Activated effector memory CD4-positive, alpha-beta T cell treated with Interleukin-2 at 50 U/mL for 16 hours (primary cell): Measurements from ENCODE around the gene SPOP.
"Not testable (repeated sequence)": the region's sequence is repeated elsewhere in the genome, so short reads cannot be mapped to it uniquely, and the experiment has no call there.

ENCODE experiments used
- DNase-seq: peaks from one replicate; pipeline ENCODE4 v3.0.0-alpha.2; 2020

Gene SPOP

DNA sequence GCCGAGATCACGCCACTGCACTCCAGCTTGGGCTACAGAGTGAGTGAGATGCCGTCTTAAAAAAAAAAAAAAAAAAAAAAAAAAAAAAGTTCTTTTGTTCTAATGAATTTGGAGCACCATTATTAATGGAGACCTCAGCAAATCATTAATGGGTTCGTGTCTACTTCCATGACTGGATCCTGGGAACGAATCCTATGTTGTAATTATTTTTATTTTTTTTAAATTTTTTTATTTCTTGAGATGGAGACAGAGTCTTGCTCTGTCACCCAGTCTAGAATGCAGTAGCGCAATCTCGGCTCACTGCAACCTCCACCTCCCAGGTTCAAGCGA is 30.7 kb downstream of the SPOP start:
- DNase-seq = no peak

GRCh38 chr17:49646391-49647255 is 31.3 kb downstream of the SPOP start:
- DNase-seq = no peak

GRCh38 chr17:49646056-49646390 is 31.9 kb downstream of the SPOP start:
- not testable (repeated sequence) for DNase-seq

- no peak for DNase-seq
Measured at GRCh38 chr17:49645654-49646053, 32.2 kb downstream of the SPOP start.

DNA sequence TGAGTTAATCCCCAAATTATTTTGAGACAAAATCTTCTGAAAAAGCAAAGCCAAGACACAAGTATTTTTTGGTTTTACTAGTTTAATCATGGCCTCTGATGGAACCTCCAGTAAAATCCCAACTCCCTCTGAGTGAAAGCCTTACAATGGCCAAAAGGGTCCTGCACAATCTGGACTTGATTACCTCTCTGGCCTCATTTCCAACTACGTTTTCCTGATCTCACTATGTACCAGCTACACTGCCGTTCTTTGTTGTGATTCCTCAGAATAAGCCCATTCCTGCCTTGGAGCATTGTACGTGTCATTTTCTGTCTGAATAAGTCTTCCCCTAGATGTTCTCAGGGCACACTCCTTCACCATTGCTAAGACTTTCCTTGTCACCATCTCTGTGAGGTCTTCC is 37.3 kb downstream of the SPOP start:
- DNase-seq = no peak

DNA sequence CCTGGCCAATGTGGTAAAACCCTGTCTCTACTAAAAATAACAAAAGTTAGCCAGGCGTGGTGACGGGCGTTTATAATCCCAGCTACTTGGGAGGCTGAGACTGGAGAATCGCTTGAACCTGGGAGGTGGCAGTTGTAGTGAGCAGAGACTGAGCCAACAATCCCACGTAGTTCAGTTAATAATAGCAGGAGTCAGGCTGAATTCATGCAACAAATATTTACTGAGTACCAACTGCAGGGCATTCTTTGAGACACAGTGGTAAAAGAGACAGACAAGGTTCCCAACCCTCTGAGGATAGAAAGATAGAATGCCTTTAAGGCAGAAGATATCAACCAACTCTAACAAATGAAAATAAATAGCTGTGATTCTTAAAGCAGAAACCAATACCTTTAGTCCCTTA is 39.1 kb downstream of the SPOP start:
- DNase-seq = no peak

GRCh38 chr17:49637739-49638138 is 40.2 kb downstream of the SPOP start:
- DNase-seq = no peak

DNA sequence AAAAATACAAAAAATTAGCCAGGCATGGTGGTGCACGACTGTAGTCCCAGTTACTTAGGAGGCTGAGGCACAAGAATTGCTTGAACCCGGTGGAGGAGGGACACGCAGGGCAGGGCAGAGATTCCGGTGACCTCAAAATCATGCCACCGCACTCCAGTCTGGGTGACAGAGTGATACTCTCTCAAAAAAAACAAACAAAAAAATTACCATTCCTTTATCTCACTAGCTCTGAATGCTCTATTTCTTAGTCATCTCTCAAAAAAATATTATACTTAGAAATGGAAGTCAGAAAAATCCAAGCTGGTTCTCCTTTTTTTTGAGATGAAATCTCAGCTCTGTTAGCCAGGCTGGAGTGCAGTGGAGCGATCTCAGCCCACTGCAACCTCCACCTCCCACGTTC is 40.8 kb downstream of the SPOP start:
- DNase-seq = no peak

GRCh38 chr17:49635121-49635520 is 42.8 kb downstream of the SPOP start:
- DNase-seq = no peak

- no peak for DNase-seq
Measured at GRCh38 chr17:49634485-49634860, 43.4 kb downstream of the SPOP start.

DNA sequence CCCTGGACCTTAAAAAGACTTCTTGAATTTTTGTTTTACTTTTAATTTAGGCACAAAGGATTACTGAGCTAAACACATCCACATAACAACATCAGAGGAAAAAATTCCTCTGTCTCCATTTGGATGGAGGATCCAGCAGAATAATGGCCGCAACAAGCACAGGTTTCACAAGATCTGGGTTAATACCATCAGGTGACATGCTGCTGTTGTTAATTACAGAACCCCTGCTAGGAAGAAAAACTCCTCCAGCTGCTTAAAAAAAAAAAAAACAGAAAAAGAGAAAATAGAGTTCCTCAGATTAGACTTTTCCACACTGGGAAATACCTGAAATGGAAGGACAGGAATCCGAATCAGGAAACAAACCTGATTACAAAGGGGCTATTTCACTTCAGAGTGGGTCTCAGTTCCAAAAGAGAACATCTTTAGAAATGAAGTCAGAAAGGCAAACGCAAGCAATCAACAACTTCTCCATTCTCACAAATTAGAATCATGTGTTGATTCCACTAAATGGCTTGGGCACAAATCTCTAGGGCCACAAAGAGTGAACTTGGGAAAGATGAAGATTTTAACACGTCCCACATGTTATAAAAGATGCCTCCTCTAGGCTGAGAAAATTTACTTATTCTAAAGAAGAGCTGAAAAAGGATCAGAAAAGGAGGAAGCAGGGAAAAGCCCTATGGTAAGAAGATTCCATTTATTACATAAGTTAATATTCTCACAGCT is 44.0 kb downstream of the SPOP start:
- DNase-seq = no peak

DNA sequence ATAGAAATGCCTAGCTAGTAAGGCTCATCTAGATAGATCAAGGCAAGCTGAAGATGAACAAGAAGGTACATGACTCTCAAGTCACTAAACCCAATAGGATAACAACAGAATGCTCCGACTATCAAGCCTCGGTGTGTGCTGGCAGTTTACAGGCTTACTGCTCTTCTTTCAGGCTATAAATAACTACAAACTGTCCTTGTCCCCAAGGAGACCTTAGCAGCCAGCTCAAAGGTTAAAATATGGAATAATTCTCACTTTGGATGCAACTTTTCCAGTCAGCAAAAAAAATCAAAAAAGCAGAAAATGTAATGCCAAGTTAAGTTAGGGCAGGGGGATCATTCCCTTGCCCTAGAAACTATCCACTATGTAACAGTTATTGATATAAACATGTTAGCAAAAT is 44.6 kb downstream of the SPOP start:
- no peak for DNase-seq

- DNase-seq = no peak
Measured at GRCh38 chr17:49632201-49632600, 45.7 kb downstream of the SPOP start.

DNA sequence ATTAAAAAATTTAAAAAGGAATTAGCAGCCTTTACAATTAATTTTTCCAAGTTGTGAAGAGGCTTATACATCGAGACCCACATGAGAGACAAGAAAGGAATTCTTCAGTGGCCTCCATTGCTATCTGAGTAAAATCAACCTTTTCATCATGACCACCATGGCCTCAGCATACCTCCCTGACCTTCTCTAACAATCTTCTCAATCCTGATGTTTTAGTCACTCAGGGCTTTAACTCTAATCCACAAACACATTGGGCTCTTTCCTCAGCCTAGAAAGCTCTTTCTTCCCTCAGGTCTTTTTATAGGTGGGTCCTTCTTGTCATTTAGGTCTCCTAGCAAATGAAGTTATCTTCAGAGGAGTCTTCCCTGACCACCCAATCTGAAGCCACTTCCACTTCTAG is 46.4 kb downstream of the SPOP start:
- no peak for DNase-seq

GRCh38 chr17:49630113-49630900 is 47.6 kb downstream of the SPOP start:
- no peak for DNase-seq

- no peak for DNase-seq
Measured at GRCh38 chr17:49629447-49629846, 48.5 kb downstream of the SPOP start.

- DNase-seq = no peak
Measured at GRCh38 chr17:49624896-49625295, 53.0 kb downstream of the SPOP start.

GRCh38 chr17:49621946-49622529 is 55.9 kb downstream of the SPOP start:
- DNase-seq = no peak

DNA sequence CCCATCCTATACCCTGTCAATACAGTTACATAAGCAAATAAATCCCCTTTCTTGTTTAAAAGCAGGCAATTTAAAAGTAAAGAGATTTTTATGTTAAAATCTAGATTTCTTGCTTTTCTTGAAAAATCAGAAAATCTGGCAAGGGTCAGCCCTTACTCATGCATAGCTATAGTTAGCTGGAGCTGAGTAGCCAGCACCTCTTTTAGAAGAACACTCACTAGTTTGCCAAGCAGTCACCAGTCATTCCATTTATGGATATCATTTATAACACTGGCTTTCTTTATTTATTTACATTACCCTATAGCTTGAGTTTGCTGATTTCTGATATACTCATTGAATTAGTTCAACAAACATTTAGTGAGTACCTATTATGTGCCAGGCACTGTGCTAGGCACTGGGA is 56.5 kb downstream of the SPOP start:
- DNase-seq = no peak

DNA sequence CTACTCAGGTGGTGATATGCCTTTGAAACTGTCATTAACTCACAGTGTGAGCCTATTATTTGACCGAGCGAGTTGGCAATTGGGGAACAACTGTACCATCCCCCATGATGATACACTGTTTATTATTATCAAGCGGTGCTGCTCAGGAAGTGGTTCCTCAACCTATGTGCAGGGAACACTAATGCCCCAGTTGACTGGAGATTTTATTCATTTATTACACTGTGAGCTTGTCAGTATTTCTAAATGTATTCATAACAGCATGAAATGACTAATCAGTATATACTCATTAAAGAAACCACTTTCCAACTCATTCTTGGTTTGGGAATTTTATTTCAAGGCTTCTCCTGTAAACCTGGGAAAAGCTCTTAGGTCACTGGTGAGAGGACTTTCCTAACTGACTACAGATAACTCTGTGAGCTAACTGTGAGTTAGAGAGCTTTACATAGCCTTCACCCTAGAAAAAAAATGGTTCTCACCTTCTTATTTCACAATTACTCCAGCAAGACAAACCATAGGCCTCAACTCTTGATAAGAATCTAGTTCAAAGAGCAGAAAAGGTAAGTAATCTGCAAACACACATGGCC is 59.8 kb downstream of the SPOP start:
- no peak for DNase-seq

GRCh38 chr17:49616601-49617131 is 61.2 kb downstream of the SPOP start:
- DNase-seq = no peak

GRCh38 chr17:49616086-49616485 is 61.8 kb downstream of the SPOP start:
- DNase-seq = no peak
